Neural cell (in vitro differentiated cells): ENCODE measurements around the gene TRPM8. TPM values are rescaled to one million over a fixed set of nuclear protein-coding genes. Genes with fewer than 3 reads are reported as not detected.

Experiments
- H2AFZ ChIP-seq: fragments of 200-600, 300-800 bp; sonication (generic), shearing (Covaris generic); 2 replicates; pipeline ENCODE4 v1.6.0; 2014; ENCODE audit warnings: low read depth, mild to moderate bottlenecking, antibody characterized with exemption, low read length, moderate library complexity
- H3F3A ChIP-seq: fragments of 200-600 bp; shearing (Covaris generic); 2 replicates; pipeline ENCODE4 v1.6.1; 2016; ENCODE audit warnings: mild to moderate bottlenecking, moderate library complexity, mixed read lengths, antibody characterized with exemption, low read length; ENCODE audit not compliant: insufficient read depth, poor library complexity, severe bottlenecking
- H3K27ac ChIP-seq: fragments of 200-600, 300-800 bp; sonication (generic), shearing (Covaris generic); 2 replicates; pipeline ENCODE4 v1.5.1; 2014; ENCODE audit warnings: mild to moderate bottlenecking, low read length, moderate library complexity
- H3K27me3 ChIP-seq: fragments of 300-800, 200-600 bp; sonication (generic), shearing (Covaris generic); 2 replicates; pipeline ENCODE4 v1.6.0; 2014; ENCODE audit warnings: mild to moderate bottlenecking, low read depth, low read length, moderate library complexity; ENCODE audit not compliant: insufficient read depth
- H3K36me3 ChIP-seq: fragments of 300-800, 200-600 bp; sonication (generic), shearing (Covaris generic); 2 replicates; pipeline ENCODE4 v1.5.1; 2014; ENCODE audit warnings: mild to moderate bottlenecking, antibody characterized with exemption, low read length, moderate library complexity; ENCODE audit not compliant: insufficient read depth
- H3K4me2 ChIP-seq: fragments of 300-800, 200-600 bp; sonication (generic), shearing (Covaris generic); 2 replicates; pipeline ENCODE4 v1.6.0; 2014; ENCODE audit warnings: mild to moderate bottlenecking, low read length
- H3K4me3 ChIP-seq: fragments of 300-800, 200-600 bp; sonication (generic), shearing (Covaris generic); 2 replicates; pipeline ENCODE4 v1.5.1; 2014; ENCODE audit warnings: mild to moderate bottlenecking, low read length, moderate library complexity
- H3K79me2 ChIP-seq: fragments of 200-600 bp; shearing (Covaris generic); replicated peaks from 2 replicates; pipeline ENCODE4 v1.6.0; 2014; ENCODE audit warnings: mild to moderate bottlenecking, low read length, moderate library complexity; ENCODE audit not compliant: insufficient read depth
- H3K9ac ChIP-seq: fragments of 300-800, 200-600 bp; sonication (generic), shearing (Covaris generic); 2 replicates; pipeline ENCODE4 v1.6.1; 2016; ENCODE audit warnings: mild to moderate bottlenecking, low read length, mixed read lengths
- H3K9me2 ChIP-seq: fragments of 200-600 bp; shearing (Covaris generic); 2 replicates; pipeline ENCODE4 v1.6.1; 2016; ENCODE audit warnings: mild to moderate bottlenecking, low read length, mixed read lengths; ENCODE audit not compliant: insufficient read depth
- H3K9me3 ChIP-seq: fragments of 200-600, 300-800 bp; sonication (generic), shearing (Covaris generic); 2 replicates; pipeline ENCODE4 v1.6.1; 2016; ENCODE audit warnings: mild to moderate bottlenecking, mixed run types, low read length, moderate library complexity, mixed read lengths
- H4K20me1 ChIP-seq: fragments of 200-600 bp; shearing (Covaris generic); 2 replicates; pipeline ENCODE4 v1.6.1; 2016; ENCODE audit warnings: mild to moderate bottlenecking, mixed run types; ENCODE audit not compliant: insufficient read depth
- EP300 ChIP-seq: fragments of 450-650 bp; conservative IDR thresholded peaks from 2 replicates; pipeline ENCODE4 v1.6.1; 2014; ENCODE audit warnings: antibody characterized with exemption, mild to moderate bottlenecking, moderate library complexity; ENCODE audit not compliant: poor library complexity, severe bottlenecking
- EZH2 ChIP-seq: fragments of 200-600, 300-800 bp; shearing (Covaris generic), sonication (generic); IDR thresholded peaks from 2 replicates; pipeline ENCODE4 v1.6.1; 2014; ENCODE audit warnings: antibody characterized with exemption, low read length, borderline replicate concordance, mild to moderate bottlenecking; ENCODE audit not compliant: insufficient read depth, poor library complexity, severe bottlenecking
- MXI1 ChIP-seq: fragments of 450-650 bp; conservative IDR thresholded peaks from 2 replicates; pipeline ENCODE4 v1.6.1; 2014; ENCODE audit warnings: antibody characterized with exemption, mild to moderate bottlenecking; ENCODE audit not compliant: poor library complexity, severe bottlenecking
- POLR2AphosphoS5 ChIP-seq: IDR thresholded peaks from 2 replicates; pipeline ENCODE4 v1.6.1; 2012
- RAD21 ChIP-seq: fragments of 450-650 bp; conservative IDR thresholded peaks from 2 replicates; pipeline ENCODE4 v1.6.1; 2014; ENCODE audit warnings: antibody characterized with exemption, mild to moderate bottlenecking, moderate library complexity
- REST ChIP-seq: IDR thresholded peaks from 2 replicates; pipeline ENCODE4 v1.6.1; 2012; ENCODE audit warnings: borderline replicate concordance
- SMC3 ChIP-seq: fragments of 450-650 bp; conservative IDR thresholded peaks from 2 replicates; pipeline ENCODE4 v1.6.1; 2014; ENCODE audit warnings: antibody characterized with exemption, mild to moderate bottlenecking, moderate library complexity; ENCODE audit not compliant: poor library complexity
- TAF1 ChIP-seq: IDR thresholded peaks from 2 replicates; pipeline ENCODE4 v1.6.1; 2012; ENCODE audit warnings: low read depth
- polyA plus RNA-seq: library from polyadenylated mRNA; depleted of rRNA; stranded (reverse); fragments of >200 nt; gene quantifications from 2 replicates; pipeline ENCODE4 v1.2.3, GENCODE V29; 2014
- TF ChIP-seq, protein P1 (sequence below): fragments of 450-650 bp; IDR thresholded peaks from 2 replicates; pipeline ENCODE4 v1.5.1; 2014; ENCODE audit warnings: antibody characterized with exemption, mild to moderate bottlenecking, moderate library complexity; ENCODE audit not compliant: poor library complexity, severe bottlenecking

Gene TRPM8
- polyA plus RNA-seq, 1 donor from 2014 or later, result not detected

GRCh38 chr2:233901884-233902283, 15.3 kb upstream of the TRPM8 start:
- H2AFZ ChIP-seq, result no peak overlapping the region
- no peaks in the 10 kb centered on the region for H3K27me3 ChIP-seq
- H3K27ac ChIP-seq, result no peak overlapping the region
- no peaks in the 10 kb centered on the region for H3F3A ChIP-seq
- H4K20me1 ChIP-seq, result no peaks in the 10 kb centered on the region
- TF ChIP-seq EP300, result no peak
- TF ChIP-seq POLR2AphosphoS5, result no peak
- TF ChIP-seq EZH2, result no peak
- no peak for TF ChIP-seq RAD21
- TF ChIP-seq TAF1, result no peak
- TF ChIP-seq, protein P1, sequence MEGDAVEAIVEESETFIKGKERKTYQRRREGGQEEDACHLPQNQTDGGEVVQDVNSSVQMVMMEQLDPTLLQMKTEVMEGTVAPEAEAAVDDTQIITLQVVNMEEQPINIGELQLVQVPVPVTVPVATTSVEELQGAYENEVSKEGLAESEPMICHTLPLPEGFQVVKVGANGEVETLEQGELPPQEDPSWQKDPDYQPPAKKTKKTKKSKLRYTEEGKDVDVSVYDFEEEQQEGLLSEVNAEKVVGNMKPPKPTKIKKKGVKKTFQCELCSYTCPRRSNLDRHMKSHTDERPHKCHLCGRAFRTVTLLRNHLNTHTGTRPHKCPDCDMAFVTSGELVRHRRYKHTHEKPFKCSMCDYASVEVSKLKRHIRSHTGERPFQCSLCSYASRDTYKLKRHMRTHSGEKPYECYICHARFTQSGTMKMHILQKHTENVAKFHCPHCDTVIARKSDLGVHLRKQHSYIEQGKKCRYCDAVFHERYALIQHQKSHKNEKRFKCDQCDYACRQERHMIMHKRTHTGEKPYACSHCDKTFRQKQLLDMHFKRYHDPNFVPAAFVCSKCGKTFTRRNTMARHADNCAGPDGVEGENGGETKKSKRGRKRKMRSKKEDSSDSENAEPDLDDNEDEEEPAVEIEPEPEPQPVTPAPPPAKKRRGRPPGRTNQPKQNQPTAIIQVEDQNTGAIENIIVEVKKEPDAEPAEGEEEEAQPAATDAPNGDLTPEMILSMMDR, result no peak
- TF ChIP-seq MXI1, result no peak
- H3K4me3 ChIP-seq, result no peak overlapping the region
- H3K79me2 ChIP-seq, result no peaks in the 10 kb centered on the region
- no peaks in the 10 kb centered on the region for H3K9me2 ChIP-seq
- H3K9ac ChIP-seq, result no peak overlapping the region
- no peaks in the 10 kb centered on the region for H3K36me3 ChIP-seq
- no peak overlapping the region for H3K4me2 ChIP-seq
- no peaks in the 10 kb centered on the region for H3K9me3 ChIP-seq

DNA sequence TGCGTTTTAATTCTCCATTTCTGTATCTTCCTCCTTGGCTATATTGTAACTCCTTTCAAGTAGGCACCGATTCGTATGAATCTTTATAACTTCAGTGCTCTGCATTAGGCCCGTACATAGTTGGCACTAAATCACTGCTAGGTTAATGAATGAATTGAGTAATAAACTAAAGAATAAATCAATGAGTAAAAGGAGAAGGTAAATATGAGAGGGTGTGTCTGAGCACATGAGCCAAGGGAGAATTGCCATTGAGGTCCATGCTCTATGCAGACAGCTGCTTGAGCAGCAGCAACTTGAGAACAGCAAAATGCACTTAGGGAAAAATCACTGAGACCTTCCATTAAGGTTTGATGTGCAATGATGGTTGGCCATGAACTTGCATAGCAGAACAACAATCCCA, 11.2 kb upstream of the TRPM8 start:
- Histone ChIP-seq H3K27me3 (no peaks in the 10 kb centered on the region), H3K9me3 (no peaks in the 10 kb centered on the region), H3K9me2 (no peaks in the 10 kb centered on the region), H3K9ac (no peak overlapping the region), H3K27ac (no peak overlapping the region), H3K36me3 (no peaks in the 10 kb centered on the region), H4K20me1 (no peaks in the 10 kb centered on the region), H3F3A (no peaks in the 10 kb centered on the region), H3K4me3 (no peak overlapping the region), H2AFZ (no peak overlapping the region), H3K4me2 (no peak overlapping the region), H3K79me2 (no peaks in the 10 kb centered on the region)
- TF ChIP-seq REST, result no peak
- no peak for TF ChIP-seq EZH2
- TF ChIP-seq, protein P1, result no peak
- TF ChIP-seq MXI1, result no peak
- TF ChIP-seq RAD21, result no peak
- no peak for TF ChIP-seq TAF1
- no peak for TF ChIP-seq SMC3
- no peak for TF ChIP-seq POLR2AphosphoS5
- TF ChIP-seq EP300, result no peak
